Panc1 (cell line): ENCODE measurements around the gene SDK1. TPM values are rescaled to one million over a fixed set of nuclear protein-coding genes. Genes with fewer than 3 reads are reported as not detected.

Source experiments
- ATAC-seq: fragments of 200-7000 bp; cut with Tn5 transposase; 2 replicates; pipeline ENCODE4 v1.9.1; 2020; ENCODE audit warnings: mild to moderate bottlenecking, moderate library complexity
- BruUV-seq: library from RNA; stranded (reverse); fragments of 400-500 nt; replicated peaks from 2 replicates; lab custom pipeline; 2021; lab: Mats Ljungman, UMichigan
- CTCF ChIA-PET: fragments of 300-600 bp; sonication (Branson Sonifier 250); formaldehyde crosslinking; loops from one replicate; lab custom pipeline; 2022; ENCODE audit warnings: antibody characterized with exemption; lab: Charles Lee
- POLR2A ChIA-PET: fragments of 300-600 bp; sonication (Branson Sonifier 250); formaldehyde crosslinking; loops from one replicate; lab custom pipeline; 2022; ENCODE audit warnings: antibody characterized with exemption; lab: Charles Lee
- DNase-seq: peaks from one replicate; pipeline ENCODE4 v3.0.0-alpha.2; 2010; ENCODE audit warnings: low read depth, low spot score
- H3K27ac ChIP-seq: 2 replicates; pipeline ENCODE4 v1.5.1; 2011; ENCODE audit warnings: mild to moderate bottlenecking, low read length, inconsistent platforms
- H3K27me3 ChIP-seq: fragments of 200-500 bp; sonication (Bioruptor generic); 2 replicates; pipeline ENCODE4 v1.6.0; 2014; ENCODE audit warnings: low read length, inconsistent platforms; ENCODE audit not compliant: control insufficient read depth, insufficient read depth
- H3K36me3 ChIP-seq: fragments of 200-500 bp; sonication (Bioruptor generic); 2 replicates; pipeline ENCODE4 v1.5.1; 2014; ENCODE audit warnings: inconsistent platforms, mild to moderate bottlenecking, low read length, moderate library complexity; ENCODE audit not compliant: control insufficient read depth, insufficient read depth
- H3K4me1 ChIP-seq: 2 replicates; pipeline ENCODE4 v1.5.1; 2011; ENCODE audit warnings: inconsistent platforms, mild to moderate bottlenecking, low read length, moderate library complexity; ENCODE audit not compliant: control insufficient read depth, insufficient read depth
- H3K4me3 ChIP-seq, 2 experiments: 2 replicates each; pipeline ENCODE4 v1.5.1; 2011 to 2012; ENCODE audit warnings: low read depth in 2 of 2, low read length in 2 of 2, mild to moderate bottlenecking in 2 of 2, inconsistent platforms in 1 of 2, moderate library complexity in 1 of 2
- H3K9me3 ChIP-seq: fragments of 200-500 bp; sonication (Bioruptor generic); 2 replicates; pipeline ENCODE4 v1.5.1; 2014; ENCODE audit warnings: low read depth, mild to moderate bottlenecking, inconsistent platforms, low read length, moderate library complexity; ENCODE audit not compliant: control insufficient read depth, insufficient read depth
- POLR2AphosphoS5 ChIP-seq: IDR thresholded peaks from 2 replicates; pipeline ENCODE4 v1.6.1; 2012; ENCODE audit warnings: mild to moderate bottlenecking, low read depth, low read length, moderate library complexity
- SIN3A ChIP-seq: IDR thresholded peaks from 2 replicates; pipeline ENCODE4 v1.6.1; 2012; ENCODE audit warnings: low read depth, mild to moderate bottlenecking, low read length, moderate library complexity, borderline replicate concordance; ENCODE audit not compliant: insufficient read depth
- TCF7L2 ChIP-seq: IDR thresholded peaks from 2 replicates; pipeline ENCODE4 v1.6.1; 2011; ENCODE audit warnings: mild to moderate bottlenecking, low read depth, low read length, inconsistent platforms
- in situ Hi-C: cut with HindIII; loops from 2 replicates; pipeline ENCODE4 v1.10.0; 2016; ENCODE audit warnings: low sequenced_read_pairs, low pct_unique_long_range_greater_than_20kb
- intact Hi-C: fragments of 100-400 bp; cut with micrococcal nuclease; formaldehyde crosslinking; loops from one replicate; pipeline ENCODE4 v1.10.0; 2022; ENCODE audit not compliant: unreplicated experiment
- total RNA-seq: library from RNA; stranded (reverse); gene quantifications from one replicate; pipeline ENCODE4 v1.2.1, GENCODE V29; 2021; ENCODE audit not compliant: unreplicated experiment
- TF ChIP-seq, protein P1 (sequence below), 2 experiments: IDR thresholded peaks; 2 replicates each; pipeline ENCODE4 v1.6.1; 2011 to 2012; ENCODE audit warnings: low read depth in 2 of 2, control low read depth in 1 of 2, low read length in 1 of 2, mild to moderate bottlenecking in 1 of 2, moderate library complexity in 1 of 2; ENCODE audit not compliant: insufficient read depth in 1 of 2
- TF ChIP-seq, protein P2 (sequence below): fragments of 450-650 bp; IDR thresholded peaks from 2 replicates; pipeline ENCODE4 v1.5.1; 2017; ENCODE audit warnings: mild to moderate bottlenecking

The SDK1 gene
- total RNA-seq, 1 experiment from 2014 or later: 47.4 TPM

- BruUV-seq: no TSS peak
- in situ Hi-C loops: no loop called here
Measured at GRCh38 chr7:3825491-3825890, 524.4 kb downstream of the SDK1 start.

DNA sequence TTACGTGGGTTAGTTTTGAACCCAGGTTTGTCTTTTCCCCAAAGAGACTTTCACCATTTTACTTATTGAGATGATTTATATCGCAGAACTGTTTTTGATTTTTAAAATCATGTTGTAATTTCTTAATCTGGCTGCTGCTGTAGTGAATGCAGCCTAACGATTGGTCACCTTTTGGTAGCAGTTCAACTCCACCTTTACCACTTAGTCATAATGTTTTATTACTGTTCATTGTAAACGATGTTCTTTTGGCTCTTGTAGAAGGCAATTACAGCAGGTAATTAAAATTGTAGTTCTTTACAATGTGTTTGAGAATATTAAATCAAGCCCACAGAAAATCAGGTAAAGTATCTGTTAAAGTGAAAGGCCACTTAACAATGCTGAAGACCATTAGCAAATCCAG is 531.1 kb downstream of the SDK1 start:
- Histone ChIP-seq H3K27me3 (no peaks in the 10 kb centered on the region), H3K4me1 (no peaks in the 10 kb centered on the region), H3K9me3 (no peaks in the 10 kb centered on the region), H3K36me3 (no peaks in the 10 kb centered on the region), H3K27ac (no peak overlapping the region), H3K4me3 (no peak overlapping the region)
- CTCF ChIA-PET: no interaction called here
- intact Hi-C loops (no loop called here), in situ Hi-C loops (no loop called here)
- TF ChIP-seq POLR2AphosphoS5 (no peak), TCF7L2 (no peak), SIN3A (no peak)
- TF ChIP-seq, protein P1, sequence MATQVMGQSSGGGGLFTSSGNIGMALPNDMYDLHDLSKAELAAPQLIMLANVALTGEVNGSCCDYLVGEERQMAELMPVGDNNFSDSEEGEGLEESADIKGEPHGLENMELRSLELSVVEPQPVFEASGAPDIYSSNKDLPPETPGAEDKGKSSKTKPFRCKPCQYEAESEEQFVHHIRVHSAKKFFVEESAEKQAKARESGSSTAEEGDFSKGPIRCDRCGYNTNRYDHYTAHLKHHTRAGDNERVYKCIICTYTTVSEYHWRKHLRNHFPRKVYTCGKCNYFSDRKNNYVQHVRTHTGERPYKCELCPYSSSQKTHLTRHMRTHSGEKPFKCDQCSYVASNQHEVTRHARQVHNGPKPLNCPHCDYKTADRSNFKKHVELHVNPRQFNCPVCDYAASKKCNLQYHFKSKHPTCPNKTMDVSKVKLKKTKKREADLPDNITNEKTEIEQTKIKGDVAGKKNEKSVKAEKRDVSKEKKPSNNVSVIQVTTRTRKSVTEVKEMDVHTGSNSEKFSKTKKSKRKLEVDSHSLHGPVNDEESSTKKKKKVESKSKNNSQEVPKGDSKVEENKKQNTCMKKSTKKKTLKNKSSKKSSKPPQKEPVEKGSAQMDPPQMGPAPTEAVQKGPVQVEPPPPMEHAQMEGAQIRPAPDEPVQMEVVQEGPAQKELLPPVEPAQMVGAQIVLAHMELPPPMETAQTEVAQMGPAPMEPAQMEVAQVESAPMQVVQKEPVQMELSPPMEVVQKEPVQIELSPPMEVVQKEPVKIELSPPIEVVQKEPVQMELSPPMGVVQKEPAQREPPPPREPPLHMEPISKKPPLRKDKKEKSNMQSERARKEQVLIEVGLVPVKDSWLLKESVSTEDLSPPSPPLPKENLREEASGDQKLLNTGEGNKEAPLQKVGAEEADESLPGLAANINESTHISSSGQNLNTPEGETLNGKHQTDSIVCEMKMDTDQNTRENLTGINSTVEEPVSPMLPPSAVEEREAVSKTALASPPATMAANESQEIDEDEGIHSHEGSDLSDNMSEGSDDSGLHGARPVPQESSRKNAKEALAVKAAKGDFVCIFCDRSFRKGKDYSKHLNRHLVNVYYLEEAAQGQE (IDR thresholded peaks at IDR 0.05; ENCODE audit: insufficient read depth in 1 of 2, low read depth in 2 of 2, low read length in 1 of 2): no peak
- TF ChIP-seq, protein P2, sequence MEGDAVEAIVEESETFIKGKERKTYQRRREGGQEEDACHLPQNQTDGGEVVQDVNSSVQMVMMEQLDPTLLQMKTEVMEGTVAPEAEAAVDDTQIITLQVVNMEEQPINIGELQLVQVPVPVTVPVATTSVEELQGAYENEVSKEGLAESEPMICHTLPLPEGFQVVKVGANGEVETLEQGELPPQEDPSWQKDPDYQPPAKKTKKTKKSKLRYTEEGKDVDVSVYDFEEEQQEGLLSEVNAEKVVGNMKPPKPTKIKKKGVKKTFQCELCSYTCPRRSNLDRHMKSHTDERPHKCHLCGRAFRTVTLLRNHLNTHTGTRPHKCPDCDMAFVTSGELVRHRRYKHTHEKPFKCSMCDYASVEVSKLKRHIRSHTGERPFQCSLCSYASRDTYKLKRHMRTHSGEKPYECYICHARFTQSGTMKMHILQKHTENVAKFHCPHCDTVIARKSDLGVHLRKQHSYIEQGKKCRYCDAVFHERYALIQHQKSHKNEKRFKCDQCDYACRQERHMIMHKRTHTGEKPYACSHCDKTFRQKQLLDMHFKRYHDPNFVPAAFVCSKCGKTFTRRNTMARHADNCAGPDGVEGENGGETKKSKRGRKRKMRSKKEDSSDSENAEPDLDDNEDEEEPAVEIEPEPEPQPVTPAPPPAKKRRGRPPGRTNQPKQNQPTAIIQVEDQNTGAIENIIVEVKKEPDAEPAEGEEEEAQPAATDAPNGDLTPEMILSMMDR: no peak
- POLR2A ChIA-PET: no interaction called here
- no TSS peak for BruUV-seq
- DNase-seq: no peak
- ATAC-seq: no peak

More at GRCh38 chr7:3825491-3825890, 524.4 kb downstream of the SDK1 start:
- Histone ChIP-seq H3K27me3 (no peaks in the 10 kb centered on the region), H3K9me3 (no peaks in the 10 kb centered on the region), H3K36me3 (no peaks in the 10 kb centered on the region), H3K4me3 (no peak overlapping the region), H3K4me1 (no peaks in the 10 kb centered on the region), H3K27ac (no peak overlapping the region)
- ATAC-seq (no peak), DNase-seq (no peak)
- no peak for TF ChIP-seq TCF7L2
- TF ChIP-seq, protein P1 (IDR thresholded peaks at IDR 0.05; ENCODE audit: insufficient read depth in 1 of 2, low read depth in 2 of 2, low read length in 1 of 2): no peak
- no peak for TF ChIP-seq SIN3A
- TF ChIP-seq, protein P2: no peak
- no peak for TF ChIP-seq POLR2AphosphoS5
- intact Hi-C loops: no loop called here
- CTCF ChIA-PET: no interaction called here
- POLR2A ChIA-PET: no interaction called here
